ENCODE measurements around the gene MIPEP.

Gene MIPEP

DNA sequence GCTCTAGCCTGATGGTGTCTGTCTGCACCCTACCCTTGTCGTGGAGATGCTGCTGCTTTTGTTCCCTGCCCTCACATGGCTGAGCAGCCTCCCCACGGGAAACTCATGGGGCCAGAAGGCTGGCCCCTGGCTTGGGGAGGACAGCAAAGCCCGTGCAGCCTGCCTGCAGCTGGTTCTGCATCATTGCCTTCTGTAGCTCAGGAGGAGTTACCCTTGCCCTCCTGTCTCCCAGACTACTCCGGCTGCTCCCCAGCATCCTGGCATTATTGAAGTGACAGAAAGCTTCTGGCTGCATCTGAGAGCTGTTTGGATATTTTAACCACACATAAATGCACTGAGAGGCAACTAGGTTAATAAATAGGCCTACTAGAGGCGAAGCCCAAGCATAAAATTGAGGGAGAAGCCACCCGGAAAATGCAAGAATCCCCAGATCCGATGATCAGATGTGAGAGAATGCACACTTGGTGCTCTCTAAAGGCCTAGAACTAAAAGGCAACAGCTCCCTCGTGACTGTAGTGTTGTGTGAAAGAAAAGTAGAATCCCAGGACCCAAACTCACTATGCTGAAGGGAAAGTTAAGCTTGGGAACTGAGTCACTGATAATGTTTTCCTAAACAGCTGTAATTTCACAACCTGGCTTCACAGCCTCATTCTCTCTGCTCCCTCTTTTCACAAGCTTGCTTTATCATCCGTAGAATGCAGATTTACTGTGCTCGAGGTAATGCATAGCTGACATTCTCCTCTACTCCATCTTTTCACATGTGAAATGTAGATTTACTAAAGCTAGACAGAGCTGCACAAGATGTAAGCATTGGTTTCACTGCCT, 208.1 kb downstream of the MIPEP start:
- no peak for DNase-seq (ENCODE audit: low spot score)
